ENCODE results near the gene RDX. TPM values are rescaled to one million over a fixed set of nuclear protein-coding genes. Genes with fewer than 3 reads are reported as not detected.
A peak's percentile ranks its signal among the peaks of the same experiment; 100 is the strongest.
"Not testable (repeated sequence)": the region's sequence is repeated elsewhere in the genome, so short reads cannot be mapped to it uniquely, and the experiment has no call there.

The RDX gene
- total RNA-seq, 1 experiment from 2014 or later: 196 TPM

- peaks cover 100% of the 10 kb centered on the region for H3K79me2 ChIP-seq (ENCODE audit: low read depth)
- no TSS peak for BruUV-seq (replicated peaks)
- no peaks in the 10 kb centered on the region for H3K27me3 ChIP-seq (ENCODE audit: insufficient read depth, low read depth)
- no peak for DNase-seq
- no peak for TF ChIP-seq EZH2 (IDR thresholded peaks at IDR 0.05; ENCODE audit: low read depth)
- TF ChIP-seq CTCF (conservative IDR thresholded peaks at IDR 0.05): no peak
- no peak overlapping the region for H3K4me2 ChIP-seq
- no peaks in the 10 kb centered on the region for H3K9me3 ChIP-seq (ENCODE audit: insufficient read depth, low read depth)
- ChIA-PET CTCF (interaction anchor here (0.6 kb wide), 1 partner anchor 82 kb away, joined by 7 read pairs; no protein-coding TSS in a partner anchor), POLR2A (ENCODE audit: unreplicated experiment) (interaction anchor here (0.5 to 0.6 kb wide), 2 partner anchors 12 to 44 kb away, joined by 3 to 6 read pairs; no protein-coding TSS in a partner anchor)
- intact Hi-C loops (cut with micrococcal nuclease; ENCODE audit: unreplicated experiment): no loop called here
- H4K20me1 ChIP-seq (ENCODE audit: insufficient read depth): peaks cover 51% of the 10 kb centered on the region
- H3K4me1 ChIP-seq (replicated peaks; ENCODE audit: insufficient read depth): peaks cover 22% of the 10 kb centered on the region
- H2AFZ ChIP-seq: no peak overlapping the region
- no peaks in the 10 kb centered on the region for H3K9me2 ChIP-seq (ENCODE audit: insufficient read depth)
- no peak overlapping the region for H3K4me3 ChIP-seq
- peak overlapping the region; percentile 8; the same call in 1 of the 2 replicates for H3K27ac ChIP-seq
- peaks cover 28% of the 10 kb centered on the region for H3F3A ChIP-seq (ENCODE audit: insufficient read depth, low read depth)
- peaks cover 17% of the 10 kb centered on the region; the same call in 1 of the 2 replicates for H3K36me3 ChIP-seq (ENCODE audit: low read depth)
Observed at GRCh38 chr11:110286298-110287040, 9.9 kb downstream of the RDX start.

GRCh38 chr11:110283862-110284261 lies 12.6 kb downstream of the RDX start:
- no peak for DNase-seq
- H4K20me1 ChIP-seq (ENCODE audit: insufficient read depth): peaks cover 52% of the 10 kb centered on the region
- CTCF ChIA-PET: no interaction called here
- BruUV-seq (replicated peaks): no TSS peak
- POLR2A ChIA-PET (ENCODE audit: unreplicated experiment): interaction anchor here (0.6 kb wide), 1 partner anchor 11 kb away, joined by 6 read pairs; no protein-coding TSS in a partner anchor
- no peaks in the 10 kb centered on the region for H3K27me3 ChIP-seq (ENCODE audit: insufficient read depth, low read depth)
- H3K4me3 ChIP-seq: no peak overlapping the region
- H3K4me2 ChIP-seq: no peak overlapping the region
- intact Hi-C loops (cut with micrococcal nuclease; ENCODE audit: unreplicated experiment): no loop called here
- peaks cover 99% of the 10 kb centered on the region for H3K79me2 ChIP-seq (ENCODE audit: low read depth)
- H3K4me1 ChIP-seq (replicated peaks; ENCODE audit: insufficient read depth): peaks cover 19% of the 10 kb centered on the region
- no peaks in the 10 kb centered on the region for H3K9me3 ChIP-seq (ENCODE audit: insufficient read depth, low read depth)
- peaks cover 22% of the 10 kb centered on the region for H3F3A ChIP-seq (ENCODE audit: insufficient read depth, low read depth)
- TF ChIP-seq CTCF (conservative IDR thresholded peaks at IDR 0.05): no peak
- TF ChIP-seq EZH2 (IDR thresholded peaks at IDR 0.05; ENCODE audit: low read depth): no peak
- H3K36me3 ChIP-seq (ENCODE audit: low read depth): peaks cover 30% of the 10 kb centered on the region; the same call in 1 of the 2 replicates
- H3K27ac ChIP-seq: no peak overlapping the region
- no peak overlapping the region for H2AFZ ChIP-seq
- H3K9me2 ChIP-seq (ENCODE audit: insufficient read depth): no peaks in the 10 kb centered on the region

- H2AFZ ChIP-seq; CTCF ChIA-PET; H3K9me2 ChIP-seq (ENCODE audit: insufficient read depth); H3K27me3 ChIP-seq (ENCODE audit: insufficient read depth, low read depth); H3K4me3 ChIP-seq; H3K4me2 ChIP-seq; intact Hi-C loops (cut with micrococcal nuclease; ENCODE audit: unreplicated experiment); H3K4me1 ChIP-seq (replicated peaks; ENCODE audit: insufficient read depth); H3K9me3 ChIP-seq (ENCODE audit: insufficient read depth, low read depth); DNase-seq; BruUV-seq (replicated peaks): not testable (repeated sequence)
- peaks cover 32% of the 10 kb centered on the region for H3K36me3 ChIP-seq (ENCODE audit: low read depth)
- H3F3A ChIP-seq (ENCODE audit: insufficient read depth, low read depth): peaks cover 20% of the 10 kb centered on the region
- peak overlapping the region; percentile 32; the same call in 1 of the 2 replicates for H3K27ac ChIP-seq
- H4K20me1 ChIP-seq (ENCODE audit: insufficient read depth): peaks cover 30% of the 10 kb centered on the region
- POLR2A ChIA-PET (ENCODE audit: unreplicated experiment): interaction anchor here (0.6 kb wide), 1 partner anchor 49 kb away, joined by 8 read pairs; no protein-coding TSS in a partner anchor
- H3K79me2 ChIP-seq (ENCODE audit: low read depth): peaks cover 98% of the 10 kb centered on the region
Observed at GRCh38 chr11:110280595-110280994, 15.8 kb downstream of the RDX start.

All from PC-9 (cell line).